Kidney (tissue), 14 donors: ENCODE measurements around the gene SH2D1B. TPM values are rescaled to one million over a fixed set of nuclear protein-coding genes. Genes with fewer than 3 reads are reported as not detected.

Experiments
- DNase-seq, 5 donors: peaks; one replicate each; pipeline ENCODE4 v3.0.0-alpha.2; 2013 to 2020
- FAIRE-seq: peaks from 2 replicates; lab custom pipeline; 2012; peaks lifted over from hg19 to GRCh38; lab: Jason Lieb, UNC
- H3K27ac ChIP-seq, 2 donors: one replicate each; pipeline ENCODE4 v1.7.0; 2013; ENCODE audit warnings: low read depth in 2 of 2, low read length in 2 of 2, inconsistent platforms in 1 of 2
- H3K27me3 ChIP-seq: one replicate; pipeline ENCODE4 v1.7.1; 2013; ENCODE audit warnings: low read length, inconsistent platforms; ENCODE audit not compliant: control insufficient read depth, insufficient read depth
- H3K36me3 ChIP-seq, 3 donors: one replicate each; pipeline versions ENCODE4 v1.7.0 to v1.7.1; 2013; ENCODE audit warnings: low read length in 3 of 3, control low read depth in 1 of 3, inconsistent platforms in 1 of 3; ENCODE audit not compliant: insufficient read depth in 3 of 3, control insufficient read depth in 2 of 3
- H3K4me1 ChIP-seq, 3 donors: one replicate each; pipeline versions ENCODE4 v1.7.0 to v1.7.1; 2013; ENCODE audit warnings: low read length in 3 of 3, inconsistent platforms in 1 of 3, low read depth in 1 of 3; ENCODE audit not compliant: control insufficient read depth in 2 of 3, insufficient read depth in 2 of 3
- H3K4me3 ChIP-seq, 3 donors: one replicate each; pipeline versions ENCODE4 v1.7.0 to v1.8.1; 2013; ENCODE audit warnings: low read length in 3 of 3, control low read depth in 1 of 3, inconsistent platforms in 1 of 3
- H3K9ac ChIP-seq, 3 donors: one replicate each; pipeline versions ENCODE4 v1.7.0 to v1.7.1; 2013; ENCODE audit warnings: low read length in 3 of 3, control low read depth in 1 of 3, inconsistent platforms in 1 of 3
- H3K9me3 ChIP-seq, 3 donors: one replicate each; pipeline versions ENCODE4 v1.7.0 to v1.7.1; 2013; ENCODE audit warnings: low read length in 3 of 3, control low read depth in 1 of 3, inconsistent platforms in 1 of 3; ENCODE audit not compliant: control insufficient read depth in 2 of 3, insufficient read depth in 1 of 3
- intact Hi-C: fragments of 100-400 bp; cut with DNase I; formaldehyde crosslinking; loops from one replicate; pipeline ENCODE4 v1.11.1; 2022
- polyA plus RNA-seq: library from polyadenylated mRNA; stranded (reverse); fragments of 350-450 nt; fragmentation: Illumina TruSeq; extraction: RNeasy Lipid Tissue Mini Kit (QIAGEN cat#74804); gene quantifications from one replicate; pipeline ENCODE4 v1.2.3, GENCODE V29; 2014; ENCODE audit warnings: low read depth, low replicate concordance; ENCODE audit not compliant: insufficient read depth
- total RNA-seq: library from RNA; stranded (reverse); fragmentation: NEBNext Ultra II Directional; extraction: Animal tissue kit (Norgen Biotek cat#: 25700); gene quantifications from one replicate; pipeline ENCODE4 v1.2.1, GENCODE V29; 2021
- TF ChIP-seq, protein P1 (sequence below): IDR thresholded peaks from 3 replicates; pipeline ENCODE4 v1.5.1; 2012; ENCODE audit warnings: mild to moderate bottlenecking, moderate library complexity, borderline replicate concordance; ENCODE audit not compliant: insufficient read depth; ENCODE audit errors: extremely low read depth
- donor health status: control.
- donor health status: control.
- donor health status: control.
- donor health status: control.
- donor health status: control.
- donor health status: DM: yes; HTN: yes; CAD: no.
- donor health status: Normal renal cell carcinoma (clear cell type).

Gene SH2D1B
- total and polyA plus RNA-seq, 2 donors from 2014 or later: 0.76 TPM; not detected in 1

DNA sequence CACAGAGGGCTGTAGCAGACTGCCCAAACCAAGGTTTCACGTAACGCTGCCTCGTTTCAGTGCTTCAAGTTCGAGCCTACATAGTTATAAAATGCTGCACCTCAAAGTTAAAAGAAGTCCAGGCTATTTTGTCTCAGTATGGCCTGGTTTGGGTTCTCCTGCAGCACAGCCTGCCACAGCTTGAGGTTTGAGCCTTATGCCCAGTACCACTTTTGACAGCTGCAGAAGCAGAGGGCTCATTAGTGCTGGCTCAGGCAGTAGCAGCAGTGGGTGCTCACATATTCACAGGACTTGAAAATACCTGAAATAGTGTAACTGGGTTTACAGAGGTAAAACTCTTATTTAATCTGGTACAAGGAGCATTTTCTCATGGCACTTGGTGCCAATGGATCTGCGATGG is 50.6 kb downstream of the SH2D1B start:
- DNase-seq (no peak), FAIRE-seq (no peak)
- peaks cover 0 to 3% (median 2%) of the 10 kb centered on the region in 3 donors for H3K36me3 ChIP-seq
- H3K27me3 ChIP-seq: no peaks in the 10 kb centered on the region
- peaks cover 0 to 4% (median 0%) of the 10 kb centered on the region in 3 donors for H3K4me1 ChIP-seq
- no peaks in the 10 kb centered on the region for H3K9me3 ChIP-seq
- no peak overlapping the region for H3K27ac ChIP-seq
- no peak overlapping the region for H3K9ac ChIP-seq
- H3K4me3 ChIP-seq: no peak overlapping the region
- intact Hi-C loops: no loop called here
- TF ChIP-seq, protein P1, sequence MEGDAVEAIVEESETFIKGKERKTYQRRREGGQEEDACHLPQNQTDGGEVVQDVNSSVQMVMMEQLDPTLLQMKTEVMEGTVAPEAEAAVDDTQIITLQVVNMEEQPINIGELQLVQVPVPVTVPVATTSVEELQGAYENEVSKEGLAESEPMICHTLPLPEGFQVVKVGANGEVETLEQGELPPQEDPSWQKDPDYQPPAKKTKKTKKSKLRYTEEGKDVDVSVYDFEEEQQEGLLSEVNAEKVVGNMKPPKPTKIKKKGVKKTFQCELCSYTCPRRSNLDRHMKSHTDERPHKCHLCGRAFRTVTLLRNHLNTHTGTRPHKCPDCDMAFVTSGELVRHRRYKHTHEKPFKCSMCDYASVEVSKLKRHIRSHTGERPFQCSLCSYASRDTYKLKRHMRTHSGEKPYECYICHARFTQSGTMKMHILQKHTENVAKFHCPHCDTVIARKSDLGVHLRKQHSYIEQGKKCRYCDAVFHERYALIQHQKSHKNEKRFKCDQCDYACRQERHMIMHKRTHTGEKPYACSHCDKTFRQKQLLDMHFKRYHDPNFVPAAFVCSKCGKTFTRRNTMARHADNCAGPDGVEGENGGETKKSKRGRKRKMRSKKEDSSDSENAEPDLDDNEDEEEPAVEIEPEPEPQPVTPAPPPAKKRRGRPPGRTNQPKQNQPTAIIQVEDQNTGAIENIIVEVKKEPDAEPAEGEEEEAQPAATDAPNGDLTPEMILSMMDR: no peak

DNA sequence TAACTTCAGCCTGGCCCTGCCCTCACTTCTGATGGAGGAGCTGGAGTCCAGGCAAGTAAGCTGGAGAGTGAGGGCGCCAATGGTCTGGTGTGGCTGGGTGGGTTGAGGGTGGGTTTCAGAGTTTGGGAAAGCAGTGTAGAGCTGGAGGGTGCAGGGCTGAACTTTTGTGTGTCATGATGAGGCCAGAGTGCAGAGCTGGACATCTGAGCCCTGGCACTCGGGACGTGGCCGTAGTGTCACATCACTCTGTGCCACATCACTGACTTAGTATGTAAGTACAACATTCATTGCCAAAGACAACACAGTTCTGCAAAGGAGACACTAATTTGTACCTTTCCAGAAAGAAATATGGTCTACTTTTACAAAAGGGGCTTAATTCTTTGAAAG is 51.1 kb downstream of the SH2D1B start:
- Histone ChIP-seq H3K9me3 (no peaks in the 10 kb centered on the region), H3K4me3 (no peak overlapping the region), H3K9ac (no peak overlapping the region), H3K27ac (no peak overlapping the region), H3K27me3 (no peaks in the 10 kb centered on the region), H3K36me3 (peaks cover 0 to 3% (median 2%) of the 10 kb centered on the region in 3 donors), H3K4me1 (peaks cover 0 to 4% (median 0%) of the 10 kb centered on the region in 3 donors)
- TF ChIP-seq, protein P1: no peak
- DNase-seq (no peak), FAIRE-seq (no peak)
- intact Hi-C loops: no loop called here

DNA sequence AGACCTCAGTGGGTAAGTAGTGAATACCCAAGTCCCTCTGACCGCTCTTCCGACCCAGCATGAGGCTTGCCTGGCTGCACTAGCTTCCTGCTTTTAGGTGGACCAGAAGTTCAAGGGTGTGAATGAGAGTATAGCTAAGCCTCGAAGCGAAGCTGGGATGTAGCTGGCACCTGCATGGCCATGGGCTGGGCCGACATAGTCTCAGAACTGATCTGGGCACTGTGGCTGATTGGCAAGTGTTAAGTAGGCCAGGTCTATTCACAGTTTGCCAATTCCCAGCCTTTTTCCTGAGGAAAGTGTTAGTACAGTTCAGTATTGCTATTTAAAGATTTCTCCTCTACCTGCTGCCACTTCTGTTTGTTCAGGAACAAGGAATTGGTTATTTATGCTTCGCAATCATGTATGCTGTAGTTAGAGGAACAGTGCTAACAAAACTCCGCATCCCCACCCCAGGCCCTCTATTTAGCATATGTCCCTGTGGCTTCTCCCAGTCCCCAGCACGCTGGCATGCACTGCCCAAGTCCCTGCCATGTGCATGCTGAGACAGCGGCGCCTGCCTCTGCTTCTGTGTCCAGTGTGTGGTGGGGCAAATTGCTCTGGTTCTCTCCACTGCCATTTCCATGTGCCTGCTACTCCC is 51.6 kb downstream of the SH2D1B start:
- Histone ChIP-seq H3K4me3 (no peak overlapping the region), H3K27me3 (no peaks in the 10 kb centered on the region), H3K4me1 (peaks cover 0 to 3% (median 0%) of the 10 kb centered on the region in 3 donors), H3K9me3 (no peaks in the 10 kb centered on the region), H3K9ac (no peak overlapping the region), H3K36me3 (peaks cover 0 to 3% (median 2%) of the 10 kb centered on the region in 3 donors), H3K27ac (no peak overlapping the region)
- FAIRE-seq: no peak
- TF ChIP-seq, protein P1: no peak
- intact Hi-C loops: no loop called here
- DNase-seq: no peak
